Natural killer cell (primary cell): ENCODE results near the gene KCNIP2. TPM values are rescaled to one million over a fixed set of nuclear protein-coding genes. Genes with fewer than 3 reads are reported as not detected.
A peak's percentile ranks its signal among the peaks of the same experiment; 100 is the strongest.
"Not testable (repeated sequence)": the region's sequence is repeated elsewhere in the genome, so short reads cannot be mapped to it uniquely, and the experiment has no call there.

ENCODE experiments used
- ATAC-seq, 3 donors: fragments of 150-1000 bp in 2 of 3; fragments of 200-7000 bp in 1 of 3; cut with Tn5 transposase; 1 replicate in 1 of 3; 2 replicates in 2 of 3; pipeline ENCODE4 v1.10.0; 2021; ENCODE audit warnings: mild to moderate bottlenecking in 2 of 3, moderate library complexity in 2 of 3
- DNase-seq, 2 donors: peaks; one replicate each; pipeline versions ENCODE4 v3.0.0 to v3.0.0-alpha.2; 2013 to 2021; ENCODE audit warnings: mixed read lengths in 1 of 2
- H3K27ac ChIP-seq: one replicate; pipeline ENCODE4 v1.5.1; 2013; ENCODE audit warnings: mild to moderate bottlenecking, low read length
- H3K27me3 ChIP-seq: one replicate; pipeline ENCODE4 v1.6.1; 2013; ENCODE audit warnings: low read length; ENCODE audit not compliant: control insufficient read depth, insufficient read depth
- H3K36me3 ChIP-seq: one replicate; pipeline ENCODE4 v1.6.1; 2013; ENCODE audit warnings: low read length; ENCODE audit not compliant: control insufficient read depth, insufficient read depth
- H3K4me1 ChIP-seq: one replicate; pipeline ENCODE4 v1.6.1; 2013; ENCODE audit warnings: low read length; ENCODE audit not compliant: control insufficient read depth, insufficient read depth
- H3K4me3 ChIP-seq: one replicate; pipeline ENCODE4 v1.5.1; 2013; ENCODE audit warnings: low read length
- H3K9me3 ChIP-seq: one replicate; pipeline ENCODE4 v1.6.1; 2013; ENCODE audit warnings: low read length; ENCODE audit not compliant: control insufficient read depth, insufficient read depth
- H3K27ac Mint-ChIP-seq, 2 donors: one replicate each; pipeline ENCODE4 v1.8.0; 2022; ENCODE audit warnings: mild to moderate bottlenecking in 2 of 2, mixed read lengths in 2 of 2, moderate library complexity in 1 of 2
- H3K27me3 Mint-ChIP-seq, 2 donors: one replicate each; pipeline ENCODE4 v1.8.0; 2022; ENCODE audit warnings: low read depth in 2 of 2, mixed read lengths in 2 of 2
- H3K36me3 Mint-ChIP-seq: one replicate; pipeline ENCODE4 v1.8.0; 2022; ENCODE audit warnings: mixed read lengths
- H3K4me1 Mint-ChIP-seq, 2 donors: one replicate each; pipeline ENCODE4 v1.8.0; 2022; ENCODE audit warnings: mixed read lengths in 2 of 2
- H3K4me3 Mint-ChIP-seq: one replicate; pipeline ENCODE4 v1.8.0; 2022; ENCODE audit warnings: mild to moderate bottlenecking, moderate library complexity, mixed read lengths
- H3K9me3 Mint-ChIP-seq, 2 donors: one replicate each; pipeline ENCODE4 v1.8.0; 2022; ENCODE audit warnings: mixed read lengths in 2 of 2
- CTCF ChIP-seq: fragments of 200-600 bp; IDR thresholded peaks from one replicate; pipeline ENCODE4 v1.8.0; 2022; ENCODE audit warnings: antibody characterized with exemption
- WGBS: methylation state at CpG from one replicate; pipeline ENCODE4 v1.1.7; 2013; ENCODE audit warnings: missing lambda C conversion rate; ENCODE audit not compliant: insufficient coverage; 5-methylcytosine and 5-hydroxymethylcytosine counted together
- intact Hi-C: fragments of 100-400 bp; cut with micrococcal nuclease; formaldehyde crosslinking; loops from one replicate; pipeline ENCODE4 v1.14.2; 2022
- total RNA-seq, 4 donors: library from RNA; stranded (reverse); fragments of 120-200 nt in 1 of 4; gene quantifications; one replicate each; pipeline versions ENCODE4 v1.2.3 to v1.2.4, GENCODE V29; 2013 to 2022

KCNIP2 gene
- total RNA-seq, 3 donors from 2014 or later (not counting 1 experiment from before 2014, with no cell fraction given) = 0.97 to 2.0 (median 1.6) TPM

DNA sequence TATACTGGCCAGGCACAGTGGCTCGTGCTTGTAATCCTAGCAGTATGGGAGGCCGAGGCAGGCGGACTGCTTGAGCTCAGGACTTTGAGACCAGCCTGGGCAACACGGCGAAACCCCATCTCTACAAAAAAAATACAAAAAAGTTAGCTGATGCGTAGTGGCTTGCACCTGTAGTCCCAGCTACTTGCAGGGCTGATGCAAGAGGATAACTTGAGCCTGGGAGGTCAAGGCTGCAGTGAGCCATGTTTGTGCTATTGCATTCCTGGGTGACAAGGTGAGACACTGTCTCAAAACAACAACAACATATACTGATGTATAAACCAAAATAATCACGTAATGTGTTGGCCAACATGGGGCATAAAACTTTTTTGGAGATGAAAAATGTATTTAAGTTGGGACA, 53.9 kb downstream of the KCNIP2 start:
- ATAC-seq (no peak), DNase-seq (no peak)
- WGBS = 97% methylated on average over 6 of the region's 7 CpGs
- H3K36me3 ChIP-seq = peaks cover 80% of the 10 kb centered on the region
- Mint-ChIP-seq H3K4me1 (peaks cover 11 to 22% of the 10 kb centered on the region in 2 donors), H3K9me3 (no peaks in the 10 kb centered on the region), H3K27ac (no peak overlapping the region), H3K36me3 (peaks cover 20% of the 10 kb centered on the region), H3K4me3 (no peak overlapping the region), H3K27me3 (no peaks in the 10 kb centered on the region)
- H3K4me3 ChIP-seq = no peak overlapping the region
- TF ChIP-seq CTCF = no peak
- H3K4me1 ChIP-seq = no peaks in the 10 kb centered on the region
- no peaks in the 10 kb centered on the region for H3K9me3 ChIP-seq
- no peak overlapping the region for H3K27ac ChIP-seq
- no peaks in the 10 kb centered on the region for H3K27me3 ChIP-seq
- intact Hi-C loops = no loop called here

DNA sequence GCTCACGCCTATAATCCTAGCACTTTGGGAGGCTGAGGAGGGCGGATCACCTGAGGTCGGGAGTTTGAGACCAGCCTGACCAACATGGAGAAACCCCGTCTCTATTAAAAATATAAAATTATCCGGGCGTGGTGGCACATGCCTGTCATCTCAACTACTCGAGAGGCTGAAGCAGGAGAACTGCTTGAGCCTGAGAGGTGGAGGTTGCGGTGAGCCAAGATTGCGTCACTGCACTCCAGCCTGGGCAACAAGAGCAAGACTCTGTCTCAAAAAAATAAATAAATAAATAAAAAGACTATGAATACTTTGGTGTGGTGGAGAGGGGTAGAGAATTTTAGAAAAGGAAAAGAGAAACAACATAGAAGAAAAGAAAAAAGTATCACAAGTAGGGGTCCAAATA, 54.4 kb downstream of the KCNIP2 start:
- H3K9me3 Mint-ChIP-seq, H3K27me3 ChIP-seq, H3K27me3 Mint-ChIP-seq, H3K4me3 Mint-ChIP-seq, intact Hi-C loops, H3K9me3 ChIP-seq, H3K4me1 ChIP-seq, DNase-seq, H3K27ac ChIP-seq, H3K27ac Mint-ChIP-seq, H3K4me3 ChIP-seq, ATAC-seq: not testable (repeated sequence)
- Mint-ChIP-seq H3K4me1 (peaks cover 15 to 26% of the 10 kb centered on the region in 2 donors), H3K36me3 (peaks cover 20% of the 10 kb centered on the region)
- 95% methylated on average over 8 of the region's 9 CpGs for WGBS
- H3K36me3 ChIP-seq = peaks cover 76% of the 10 kb centered on the region

GRCh38 chr10:101785801-101786200, 57.8 kb downstream of the KCNIP2 start:
- no peak for ATAC-seq
- peak overlapping the region; percentile 93 to 96 for H3K27ac Mint-ChIP-seq
- no peaks in the 10 kb centered on the region for H3K9me3 Mint-ChIP-seq
- Histone ChIP-seq H3K36me3 (peaks cover 47% of the 10 kb centered on the region), H3K4me1 (peaks cover 31% of the 10 kb centered on the region), H3K9me3 (no peaks in the 10 kb centered on the region), H3K4me3 (no peak overlapping the region), H3K27ac (no peak overlapping the region), H3K27me3 (no peaks in the 10 kb centered on the region)
- no peak for TF ChIP-seq CTCF
- no peak for DNase-seq
- no peaks in the 10 kb centered on the region for H3K27me3 Mint-ChIP-seq
- H3K36me3 Mint-ChIP-seq = peaks cover 12% of the 10 kb centered on the region
- H3K4me1 Mint-ChIP-seq = peaks cover 40 to 41% of the 10 kb centered on the region in 2 donors
- 95% methylated on average over 2 of the region's 2 CpGs for WGBS
- no peak overlapping the region for H3K4me3 Mint-ChIP-seq
- intact Hi-C loops = no loop called here

GRCh38 chr10:101784558-101784957, 59.0 kb downstream of the KCNIP2 start:
- Histone ChIP-seq H3K27ac (no peak overlapping the region), H3K27me3 (no peaks in the 10 kb centered on the region), H3K4me3 (no peak overlapping the region), H3K36me3 (peaks cover 40% of the 10 kb centered on the region), H3K9me3 (no peaks in the 10 kb centered on the region), H3K4me1 (peaks cover 43% of the 10 kb centered on the region)
- intact Hi-C loops = loop anchor here (5.0 kb wide), 1 partner anchor 288 kb away; no protein-coding TSS in a partner anchor
- Mint-ChIP-seq H3K4me3 (peak overlapping the region; percentile 100), H3K36me3 (peaks cover 12% of the 10 kb centered on the region), H3K27me3 (no peaks in the 10 kb centered on the region), H3K9me3 (no peaks in the 10 kb centered on the region), H3K4me1 (peaks cover 45 to 48% of the 10 kb centered on the region in 2 donors), H3K27ac (peak overlapping the region; percentile 93 to 96)
- no peak for TF ChIP-seq CTCF
- ATAC-seq = no peak
- no peak for DNase-seq
- WGBS = 96% methylated on average over 2 of the region's 2 CpGs
